Muscle layer of duodenum (tissue), 2 donors: ENCODE measurements around the gene SNX1.

ENCODE experiments used
- H3K27ac ChIP-seq: one replicate; pipeline ENCODE4 v1.7.0; 2013; ENCODE audit warnings: mild to moderate bottlenecking, low read length
- H3K27me3 ChIP-seq: one replicate; pipeline ENCODE4 v1.7.0; 2013; ENCODE audit warnings: low read depth, mild to moderate bottlenecking, control low read depth, low read length
- H3K36me3 ChIP-seq, 2 donors: one replicate each; pipeline ENCODE4 v1.7.0; 2013; ENCODE audit warnings: low read length in 2 of 2, control low read depth in 1 of 2, mild to moderate bottlenecking in 1 of 2; ENCODE audit not compliant: insufficient read depth in 2 of 2, control insufficient read depth in 1 of 2
- H3K4me1 ChIP-seq, 2 donors: one replicate each; pipeline ENCODE4 v1.7.0; 2013; ENCODE audit warnings: low read length in 2 of 2, mild to moderate bottlenecking in 2 of 2, control low read depth in 1 of 2, moderate library complexity in 1 of 2; ENCODE audit not compliant: insufficient read depth in 2 of 2, control insufficient read depth in 1 of 2
- H3K4me3 ChIP-seq, 2 donors: one replicate each; pipeline ENCODE4 v1.7.0; 2013; ENCODE audit warnings: low read length in 2 of 2, low read depth in 1 of 2, mild to moderate bottlenecking in 1 of 2
- H3K9me3 ChIP-seq, 2 donors: one replicate each; pipeline ENCODE4 v1.7.0; 2013; ENCODE audit warnings: low read length in 2 of 2, control low read depth in 1 of 2, mild to moderate bottlenecking in 1 of 2; ENCODE audit not compliant: control insufficient read depth in 1 of 2
- donor health status: healthy.

Gene SNX1

DNA sequence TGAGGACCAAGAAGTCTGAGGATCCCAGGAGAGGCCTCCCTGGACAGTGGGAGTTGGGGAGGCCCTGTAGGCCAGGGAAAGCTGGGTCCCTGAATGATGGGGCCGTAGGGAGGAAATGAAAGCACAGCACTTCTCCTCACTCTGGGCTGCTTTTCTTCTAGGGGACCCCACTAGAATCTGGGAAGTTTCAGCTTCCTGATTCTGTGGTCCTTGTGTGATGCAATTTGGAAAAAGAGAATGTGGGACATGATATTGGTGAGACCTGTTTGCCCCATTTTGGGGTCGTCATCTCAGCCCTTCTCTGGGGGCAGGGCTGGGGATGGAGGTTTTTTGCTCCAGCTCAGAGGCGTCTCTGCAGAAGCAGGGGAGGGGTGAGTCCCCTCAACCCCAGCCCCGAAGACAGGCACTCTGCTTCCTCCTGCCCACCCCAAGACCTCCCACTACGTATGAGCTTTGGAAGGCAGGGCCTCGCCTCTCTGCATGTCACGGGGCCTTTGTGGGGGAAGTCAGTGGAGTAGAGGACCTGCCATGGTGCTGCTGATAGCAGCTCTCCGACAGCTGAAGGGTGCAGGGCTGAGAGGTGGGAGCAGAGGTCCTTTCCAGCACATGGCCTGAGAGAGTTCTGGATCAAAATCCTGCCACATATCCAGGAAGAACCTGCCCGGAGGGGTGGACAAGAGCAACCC lies 54.3 kb downstream of the SNX1 start:
- Histone ChIP-seq H3K4me3 (no peak overlapping the region), H3K9me3 (no peaks in the 10 kb centered on the region), H3K27me3 (peaks cover 15% of the 10 kb centered on the region), H3K36me3 (peaks cover 0 to 8% of the 10 kb centered on the region in 2 donors), H3K27ac (no peak overlapping the region), H3K4me1 (peaks cover 0 to 26% of the 10 kb centered on the region in 2 donors)

DNA sequence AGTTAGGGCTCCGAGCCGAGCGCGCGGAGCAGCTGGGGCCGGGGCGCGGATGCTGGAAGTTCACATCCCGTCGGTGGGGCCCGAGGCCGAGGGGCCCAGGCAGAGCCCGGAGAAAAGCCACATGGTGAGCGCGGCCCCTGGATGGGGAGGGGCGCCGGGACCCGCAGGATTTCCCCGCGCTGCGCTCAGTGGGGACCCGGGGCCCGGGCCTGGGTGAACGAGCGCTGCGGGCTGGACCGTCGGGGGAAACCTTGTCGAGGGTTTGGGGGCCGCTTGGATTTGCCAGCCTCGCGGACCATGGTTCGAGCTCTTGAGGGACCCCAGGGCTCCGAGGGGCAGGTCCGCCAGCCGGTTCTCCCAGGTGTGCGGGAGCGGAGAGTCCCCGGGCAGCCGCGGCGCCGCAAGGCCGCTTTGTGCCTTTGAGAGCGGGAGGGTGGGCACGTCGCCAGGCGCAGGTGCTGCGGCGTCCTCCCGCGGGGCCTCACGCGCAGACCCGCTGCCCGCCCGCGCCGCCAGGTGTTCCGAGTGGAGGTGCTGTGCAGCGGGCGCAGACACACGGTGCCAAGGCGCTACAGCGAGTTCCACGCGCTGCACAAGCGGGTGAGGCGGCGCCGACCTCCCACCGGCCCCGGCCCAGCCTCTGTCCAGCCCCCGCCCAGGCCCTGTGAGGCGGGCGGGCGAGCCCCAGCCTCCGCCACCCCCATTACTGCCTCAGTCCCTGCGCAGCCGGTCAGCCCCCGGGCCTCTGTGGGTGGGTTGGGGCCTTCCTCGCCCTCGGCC lies 56.1 kb downstream of the SNX1 start, which contains the start of gene SNX22:
TSS of gene SNX22 (plus strand) at position 5 of the 780 bp plus-strand sequence. CDS start at position 50, 45 bp downstream.
- Histone ChIP-seq H3K27me3 (peaks cover 15% of the 10 kb centered on the region), H3K36me3 (peaks cover 17 to 21% of the 10 kb centered on the region in 2 donors), H3K9me3 (no peaks in the 10 kb centered on the region), H3K4me1 (peaks cover 0 to 26% of the 10 kb centered on the region in 2 donors), H3K4me3 (peak within 1 kb of the TSS; percentile 16 to 58), H3K27ac (no peak within 1 kb of the TSS)

DNA sequence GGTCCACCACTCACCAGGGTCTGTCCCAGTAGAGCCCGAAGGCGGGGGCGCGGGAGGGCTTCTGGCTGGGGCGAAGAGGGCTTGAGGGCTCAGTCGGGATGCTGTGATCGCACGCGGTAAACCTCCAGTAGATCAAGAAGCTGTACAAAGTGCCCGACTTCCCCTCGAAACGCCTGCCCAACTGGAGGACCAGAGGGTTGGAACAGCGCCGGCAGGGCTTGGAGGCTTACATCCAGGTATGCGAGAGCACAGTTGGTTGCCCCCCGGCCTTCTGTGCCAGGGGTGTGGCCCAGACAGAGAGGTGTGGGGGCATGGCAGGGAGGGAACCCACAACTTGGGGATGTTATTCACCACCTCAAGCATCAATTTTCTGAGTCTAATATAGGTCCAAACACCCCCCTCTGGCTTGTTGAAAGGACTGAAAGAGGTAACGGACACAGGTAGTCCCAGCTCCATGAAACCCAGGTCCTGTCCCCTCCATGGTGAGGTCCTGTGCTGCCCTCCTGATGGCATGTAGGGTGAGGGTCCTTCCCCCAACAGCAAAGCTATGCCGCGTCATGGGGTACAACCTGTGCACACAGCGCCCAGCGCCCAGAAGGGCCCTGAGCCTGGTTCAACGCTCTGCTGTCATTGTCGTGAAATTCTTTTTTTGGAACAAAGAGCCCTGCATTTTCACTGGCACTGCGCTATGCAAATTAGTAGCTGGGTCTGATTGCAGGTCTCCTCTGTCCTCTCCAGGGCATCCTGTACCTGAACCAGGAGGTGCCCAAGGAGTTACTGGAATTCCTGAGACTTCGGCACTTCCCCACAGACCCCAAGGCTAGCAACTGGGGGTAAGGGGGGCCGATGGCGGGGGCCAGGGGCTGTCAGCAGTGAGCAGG lies 57.0 kb downstream of the SNX1 start:
- no peak overlapping the region for H3K27ac ChIP-seq

GRCh38 chr15:64153480-64154367 lies 57.9 kb downstream of the SNX1 start:
- H3K4me1 ChIP-seq: peaks cover 2 to 32% of the 10 kb centered on the region in 2 donors
- H3K9me3 ChIP-seq: no peaks in the 10 kb centered on the region
- no peak overlapping the region for H3K27ac ChIP-seq
- H3K27me3 ChIP-seq: peaks cover 15% of the 10 kb centered on the region
- no peak overlapping the region for H3K4me3 ChIP-seq
- H3K36me3 ChIP-seq: peaks cover 35 to 39% of the 10 kb centered on the region in 2 donors

More for the DNA sequence above, 57.0 kb downstream of the SNX1 start:
- Histone ChIP-seq H3K4me1 (peaks cover 0 to 26% of the 10 kb centered on the region in 2 donors), H3K4me3 (peak overlapping the region in 1 of 2 donors; percentile 58), H3K9me3 (no peaks in the 10 kb centered on the region), H3K27me3 (peaks cover 15% of the 10 kb centered on the region), H3K36me3 (peaks cover 26 to 29% of the 10 kb centered on the region in 2 donors)

DNA sequence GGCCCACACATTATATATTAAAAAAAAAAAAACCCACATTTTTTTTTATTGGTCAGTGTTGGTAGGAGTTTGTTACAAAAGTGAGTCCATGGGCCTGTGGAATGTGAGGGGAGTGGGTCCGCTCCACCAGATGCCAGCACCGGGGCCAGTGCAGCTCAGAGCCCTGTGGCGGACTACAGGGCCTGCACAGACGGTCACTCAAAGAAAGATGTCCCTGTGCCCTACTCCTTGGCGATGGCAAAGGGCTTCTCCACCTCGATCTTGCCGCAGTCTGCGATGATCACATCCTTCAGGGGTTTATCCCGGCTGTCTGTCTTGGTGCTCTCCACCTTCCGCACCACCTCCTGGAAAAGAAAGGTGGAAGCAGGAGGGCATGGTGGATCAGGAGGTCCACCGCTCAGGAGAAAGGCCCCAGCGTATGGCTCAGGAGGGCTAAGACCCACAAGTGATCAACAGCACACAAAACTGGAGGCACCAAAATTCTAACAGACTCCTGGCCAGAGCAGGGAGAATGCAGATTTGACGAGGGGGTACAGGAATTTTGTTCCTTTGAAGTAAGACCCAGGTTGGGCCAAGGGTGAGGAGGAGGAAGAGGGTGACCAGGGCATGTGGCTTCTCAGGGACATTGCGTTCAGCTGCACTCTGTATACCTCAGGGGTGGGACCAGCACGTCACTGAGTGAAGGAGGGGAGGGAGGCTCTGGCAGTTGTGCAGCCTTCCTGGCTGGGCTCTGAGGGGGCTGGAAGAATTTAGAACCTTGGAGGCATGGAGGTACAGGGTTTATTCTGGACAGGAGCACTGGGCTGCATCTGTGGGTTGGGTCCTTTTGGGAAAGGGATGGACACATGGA lies 60.2 kb downstream of the SNX1 start:
- peaks cover 5 to 34% of the 10 kb centered on the region in 2 donors for H3K4me1 ChIP-seq
- no peak overlapping the region for H3K4me3 ChIP-seq
- H3K27me3 ChIP-seq: peaks cover 15% of the 10 kb centered on the region
- no peak overlapping the region for H3K27ac ChIP-seq
- H3K36me3 ChIP-seq: peaks cover 50 to 55% of the 10 kb centered on the region in 2 donors
- no peaks in the 10 kb centered on the region for H3K9me3 ChIP-seq

DNA sequence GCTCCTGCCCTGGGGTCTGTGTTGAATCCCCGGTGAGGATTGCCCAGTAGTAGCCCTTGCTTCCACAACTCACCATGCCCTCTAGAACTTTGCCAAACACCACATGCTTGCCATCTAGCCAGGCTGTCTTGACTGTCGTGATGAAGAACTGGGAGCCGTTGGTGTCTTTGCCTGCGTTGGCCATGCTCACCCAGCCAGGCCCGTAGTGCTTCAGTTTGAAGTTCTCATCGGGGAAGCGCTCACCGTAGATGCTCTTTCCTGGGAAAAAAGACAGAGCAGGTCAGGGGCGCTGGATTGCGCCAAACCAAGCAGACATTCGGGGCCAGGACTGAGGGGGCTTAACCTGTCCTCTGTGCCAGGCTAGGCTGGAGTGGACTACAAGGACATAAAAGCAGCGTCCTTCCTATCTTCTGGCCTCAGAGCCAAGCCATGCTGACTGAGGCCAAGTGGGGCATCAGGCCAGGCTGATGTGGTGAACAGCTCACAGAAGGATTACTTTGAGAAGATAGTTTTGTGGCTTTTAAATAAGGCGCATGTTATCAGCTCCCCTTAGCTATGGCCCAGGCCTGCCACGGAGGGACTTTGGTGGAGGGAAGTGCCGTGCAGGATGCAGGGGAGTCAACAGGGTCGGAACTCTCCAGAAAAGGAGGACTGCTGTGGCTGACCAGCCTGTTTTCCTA lies 61.0 kb downstream of the SNX1 start:
- H3K27me3 ChIP-seq: peaks cover 15% of the 10 kb centered on the region
- H3K36me3 ChIP-seq: peaks cover 50 to 55% of the 10 kb centered on the region in 2 donors
- no peak overlapping the region for H3K27ac ChIP-seq
- H3K4me3 ChIP-seq: no peak overlapping the region
- peaks cover 8 to 34% of the 10 kb centered on the region in 2 donors for H3K4me1 ChIP-seq
- no peaks in the 10 kb centered on the region for H3K9me3 ChIP-seq

GRCh38 chr15:64157599-64158125 lies 61.9 kb downstream of the SNX1 start:
- Histone ChIP-seq H3K27me3 (peaks cover 7% of the 10 kb centered on the region), H3K4me3 (no peak overlapping the region), H3K36me3 (peaks cover 50 to 55% of the 10 kb centered on the region in 2 donors), H3K27ac (no peak overlapping the region), H3K9me3 (no peaks in the 10 kb centered on the region), H3K4me1 (peaks cover 13 to 32% of the 10 kb centered on the region in 2 donors)

- Histone ChIP-seq H3K4me1 (peaks cover 13 to 23% of the 10 kb centered on the region in 2 donors), H3K4me3 (no peak overlapping the region), H3K27me3 (no peaks in the 10 kb centered on the region), H3K9me3 (no peaks in the 10 kb centered on the region), H3K36me3 (peaks cover 50 to 55% of the 10 kb centered on the region in 2 donors), H3K27ac (no peak overlapping the region)
Observed at GRCh38 chr15:64158363-64159134, 62.8 kb downstream of the SNX1 start.
